DOHH2 (cell line): ENCODE data around the gene ACO1.
"Not testable (repeated sequence)": the region's sequence is repeated elsewhere in the genome, so short reads cannot be mapped to it uniquely, and the experiment has no call there.

Experiments used
- H3F3A ChIP-seq: fragments of 200-600 bp; sonication (generic), shearing (Covaris generic); 2 replicates; pipeline ENCODE4 v1.6.0; 2016; ENCODE audit warnings: antibody characterized with exemption, mild to moderate bottlenecking; ENCODE audit not compliant: control insufficient read depth, insufficient read depth
- H3K27ac ChIP-seq: fragments of 200-600 bp; sonication (generic); 2 replicates; pipeline ENCODE4 v1.5.1; 2014; ENCODE audit warnings: low read depth, mild to moderate bottlenecking, low read length, moderate library complexity
- H3K27me3 ChIP-seq: fragments of 200-600 bp; sonication (generic); 2 replicates; pipeline ENCODE4 v1.6.1; 2014; ENCODE audit warnings: mild to moderate bottlenecking, low read length, mixed read lengths; ENCODE audit not compliant: control insufficient read depth
- H3K36me3 ChIP-seq: fragments of 200-600 bp; sonication (generic); 2 replicates; pipeline ENCODE4 v1.6.1; 2014; ENCODE audit warnings: mild to moderate bottlenecking, low read length, moderate library complexity, mixed read lengths; ENCODE audit not compliant: control insufficient read depth
- H3K4me1 ChIP-seq: fragments of 200-600 bp; sonication (generic); 2 replicates; pipeline ENCODE4 v1.6.1; 2014; ENCODE audit warnings: mild to moderate bottlenecking, low read length, mixed read lengths; ENCODE audit not compliant: control insufficient read depth
- H3K4me2 ChIP-seq: fragments of 200-600 bp; sonication (generic); 2 replicates; pipeline ENCODE4 v1.6.0; 2014; ENCODE audit warnings: mild to moderate bottlenecking, low read length, moderate library complexity
- H3K4me3 ChIP-seq: fragments of 200-600 bp; sonication (generic); 2 replicates; pipeline ENCODE4 v1.5.1; 2014; ENCODE audit warnings: mild to moderate bottlenecking, low read length, mixed read lengths
- H3K79me2 ChIP-seq: fragments of 200-600 bp; sonication (generic); 2 replicates; pipeline ENCODE4 v1.6.1; 2014; ENCODE audit warnings: mild to moderate bottlenecking, low read length, mixed read lengths; ENCODE audit not compliant: control insufficient read depth
- H3K9me2 ChIP-seq: fragments of 200-600 bp; sonication (generic); replicated peaks from 2 replicates; pipeline ENCODE4 v1.6.1; 2014; ENCODE audit warnings: mild to moderate bottlenecking, low read length, mixed read lengths; ENCODE audit not compliant: control insufficient read depth
- H3K9me3 ChIP-seq: fragments of 200-600 bp; sonication (generic); 2 replicates; pipeline ENCODE4 v1.6.1; 2014; ENCODE audit warnings: antibody characterized with exemption, low read length, mixed read lengths; ENCODE audit not compliant: control insufficient read depth, insufficient read depth
- H4K20me1 ChIP-seq: fragments of 200-600 bp; sonication (generic); 2 replicates; pipeline ENCODE4 v1.6.0; 2014; ENCODE audit warnings: low read depth, mild to moderate bottlenecking, antibody characterized with exemption, low read length, moderate library complexity; ENCODE audit not compliant: control insufficient read depth, insufficient read depth
- EZH2phosphoT487 ChIP-seq: fragments of 200-600 bp; sonication (generic); IDR thresholded peaks from 2 replicates; pipeline ENCODE4 v1.6.1; 2017; ENCODE audit warnings: borderline replicate concordance, mild to moderate bottlenecking, antibody characterized with exemption, low read length, moderate library complexity, mixed read lengths
- TF ChIP-seq, protein P1 (sequence below): fragments of 200-600 bp; sonication (generic); IDR thresholded peaks from one replicate; pipeline ENCODE4 v1.5.1; 2014; ENCODE audit warnings: antibody characterized with exemption, mild to moderate bottlenecking, low read depth, low read length; ENCODE audit not compliant: poor library complexity, severe bottlenecking

The ACO1 gene

DNA sequence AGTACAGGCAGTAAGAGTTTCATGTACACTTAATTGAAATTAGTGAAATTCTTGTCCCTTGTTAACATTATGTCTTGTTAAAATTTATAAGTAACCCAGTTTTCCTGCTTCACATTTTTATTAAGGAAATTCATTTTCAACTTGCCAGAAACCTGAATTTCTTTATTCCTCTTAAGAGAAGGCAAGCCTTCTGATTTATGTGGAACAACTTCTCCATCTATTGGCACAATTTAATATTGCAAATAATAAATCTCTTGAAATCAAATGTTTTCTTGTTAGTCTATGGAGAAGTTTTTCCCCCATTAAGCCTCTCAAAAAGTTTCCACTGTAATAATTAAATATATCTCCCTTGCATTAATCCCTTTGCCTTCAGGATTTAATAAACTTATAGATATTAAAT is 33.8 kb upstream of the ACO1 start:
- H3K4me2 ChIP-seq: no peak overlapping the region
- H3F3A ChIP-seq: no peaks in the 10 kb centered on the region

DNA sequence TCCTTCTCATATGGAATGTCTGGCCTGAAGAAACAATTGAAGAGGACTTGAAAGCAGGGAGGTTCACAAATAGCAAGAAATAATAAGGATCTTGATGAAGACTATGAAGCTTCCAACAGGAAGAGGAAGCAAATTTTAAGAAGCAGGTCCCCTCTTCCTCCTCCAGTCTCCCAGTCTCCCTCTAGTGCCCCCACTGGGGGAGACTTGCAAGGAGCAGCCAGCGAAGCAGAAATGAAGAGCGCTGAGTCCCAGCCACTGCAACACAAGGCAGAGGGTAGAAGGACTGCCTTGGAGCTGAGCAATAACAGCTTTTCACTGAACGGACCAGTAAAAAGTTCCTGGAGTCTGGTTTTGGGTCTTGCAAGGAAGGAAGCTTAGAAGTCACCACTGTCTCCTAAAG is 32.6 kb upstream of the ACO1 start:
- H3K4me3 ChIP-seq: no peak overlapping the region
- no peaks in the 10 kb centered on the region for H4K20me1 ChIP-seq
- H3K9me2 ChIP-seq: no peaks in the 10 kb centered on the region
- H3K4me1 ChIP-seq: no peaks in the 10 kb centered on the region
- H3K9me3 ChIP-seq: no peaks in the 10 kb centered on the region
- H3K36me3 ChIP-seq: no peaks in the 10 kb centered on the region
- no peaks in the 10 kb centered on the region for H3F3A ChIP-seq
- no peak for TF ChIP-seq EZH2phosphoT487
- TF ChIP-seq, protein P1, sequence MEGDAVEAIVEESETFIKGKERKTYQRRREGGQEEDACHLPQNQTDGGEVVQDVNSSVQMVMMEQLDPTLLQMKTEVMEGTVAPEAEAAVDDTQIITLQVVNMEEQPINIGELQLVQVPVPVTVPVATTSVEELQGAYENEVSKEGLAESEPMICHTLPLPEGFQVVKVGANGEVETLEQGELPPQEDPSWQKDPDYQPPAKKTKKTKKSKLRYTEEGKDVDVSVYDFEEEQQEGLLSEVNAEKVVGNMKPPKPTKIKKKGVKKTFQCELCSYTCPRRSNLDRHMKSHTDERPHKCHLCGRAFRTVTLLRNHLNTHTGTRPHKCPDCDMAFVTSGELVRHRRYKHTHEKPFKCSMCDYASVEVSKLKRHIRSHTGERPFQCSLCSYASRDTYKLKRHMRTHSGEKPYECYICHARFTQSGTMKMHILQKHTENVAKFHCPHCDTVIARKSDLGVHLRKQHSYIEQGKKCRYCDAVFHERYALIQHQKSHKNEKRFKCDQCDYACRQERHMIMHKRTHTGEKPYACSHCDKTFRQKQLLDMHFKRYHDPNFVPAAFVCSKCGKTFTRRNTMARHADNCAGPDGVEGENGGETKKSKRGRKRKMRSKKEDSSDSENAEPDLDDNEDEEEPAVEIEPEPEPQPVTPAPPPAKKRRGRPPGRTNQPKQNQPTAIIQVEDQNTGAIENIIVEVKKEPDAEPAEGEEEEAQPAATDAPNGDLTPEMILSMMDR: peak; percentile 30
- H3K79me2 ChIP-seq: no peaks in the 10 kb centered on the region
- H3K27ac ChIP-seq: no peak overlapping the region
- H3K27me3 ChIP-seq: no peaks in the 10 kb centered on the region
- H3K4me2 ChIP-seq: no peak overlapping the region

More for the DNA sequence above, 33.8 kb upstream of the ACO1 start:
- Histone ChIP-seq H3K4me1 (no peaks in the 10 kb centered on the region), H4K20me1 (no peaks in the 10 kb centered on the region), H3K9me3 (no peaks in the 10 kb centered on the region), H3K27me3 (no peaks in the 10 kb centered on the region), H3K36me3 (no peaks in the 10 kb centered on the region), H3K27ac (no peak overlapping the region), H3K4me3 (no peak overlapping the region), H3K9me2 (no peaks in the 10 kb centered on the region), H3K79me2 (no peaks in the 10 kb centered on the region)
- no peak for TF ChIP-seq EZH2phosphoT487
- TF ChIP-seq, protein P1: peak; percentile 36

DNA sequence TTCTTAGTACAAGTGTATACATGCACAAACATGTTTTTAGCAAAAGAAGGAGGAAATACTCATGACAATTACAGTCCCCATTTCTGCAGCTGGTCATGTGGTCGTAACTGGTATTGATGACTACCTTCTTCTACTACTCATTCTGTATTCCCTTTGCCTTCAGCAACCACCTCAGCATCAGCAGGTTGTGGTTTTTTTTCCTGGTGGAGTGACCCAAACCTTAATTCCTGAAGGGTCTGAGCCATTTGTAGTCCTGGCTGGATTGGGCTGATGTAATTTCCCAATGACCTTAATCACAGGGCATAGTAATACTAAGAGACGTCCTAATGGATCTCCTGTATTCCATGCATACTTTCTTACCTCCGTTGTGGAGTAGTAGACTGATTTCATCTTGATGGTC is 31.0 kb upstream of the ACO1 start:
- H4K20me1 ChIP-seq, H3K79me2 ChIP-seq, H3K4me3 ChIP-seq, H3K9me2 ChIP-seq, H3K9me3 ChIP-seq, H3F3A ChIP-seq, H3K4me1 ChIP-seq, H3K4me2 ChIP-seq, H3K27me3 ChIP-seq, H3K27ac ChIP-seq, H3K36me3 ChIP-seq: not testable (repeated sequence)

DNA sequence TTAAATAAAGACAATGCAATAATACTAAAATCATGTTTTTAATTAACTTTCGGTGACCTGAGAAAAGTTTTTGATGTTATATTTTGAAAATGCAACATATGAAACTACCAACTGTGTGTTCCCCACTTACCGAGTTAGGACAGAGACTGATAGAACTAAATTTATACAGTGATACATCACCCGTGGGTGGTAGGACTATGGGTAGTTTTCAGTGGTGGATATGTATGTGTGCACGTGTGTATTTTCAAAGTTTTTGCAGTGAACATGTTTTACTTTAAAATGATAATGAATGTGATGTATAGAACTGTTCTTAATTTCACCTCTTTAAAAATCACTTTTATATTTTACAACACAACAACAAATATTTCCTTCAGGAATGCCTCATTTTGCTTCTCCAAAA is 25.0 kb upstream of the ACO1 start:
- no peaks in the 10 kb centered on the region for H3K9me2 ChIP-seq
- H3K27ac ChIP-seq: no peak overlapping the region
- H4K20me1 ChIP-seq: no peaks in the 10 kb centered on the region
- H3K4me1 ChIP-seq: no peaks in the 10 kb centered on the region
- no peaks in the 10 kb centered on the region for H3K79me2 ChIP-seq
- H3K9me3 ChIP-seq: no peaks in the 10 kb centered on the region
- H3K27me3 ChIP-seq: no peaks in the 10 kb centered on the region
- H3F3A ChIP-seq: no peaks in the 10 kb centered on the region
- H3K4me3 ChIP-seq: no peak overlapping the region
- no peak for TF ChIP-seq EZH2phosphoT487
- TF ChIP-seq, protein P1: no peak
- no peak overlapping the region for H3K4me2 ChIP-seq
- H3K36me3 ChIP-seq: no peaks in the 10 kb centered on the region
